SK-N-SH (cell line): ENCODE data around the gene WDR31. TPM values are rescaled to one million over a fixed set of nuclear protein-coding genes. Genes with fewer than 3 reads are reported as not detected.

Source experiments
- polyA plus RNA-seq, 3 experiments: library from polyadenylated mRNA; depleted of rRNA; stranded (reverse); fragments of >200 nt; gene quantifications; 2 replicates each; pipeline ENCODE4 v1.2.3, GENCODE V29; 2012

Gene WDR31
- polyA plus RNA-seq, 1 of the 3 experiments (the other 2 are of a cell fraction): 0.74 TPM

Other genes starting within 250 kb of the WDR31 start
- 6.4 and 8.5 TPM in 2 replicates for gene SLC31A2, start 189.3 kb downstream of the WDR31 start, polyA plus RNA-seq (2012; rRNA removed)
- 13.9 and 17.6 TPM in 2 replicates for gene FKBP15, start 119.0 kb downstream of the WDR31 start, polyA plus RNA-seq (2012; rRNA removed)
- 7.7 and 11.2 TPM in 2 replicates for gene SLC31A1, start 118.7 kb downstream of the WDR31 start, polyA plus RNA-seq (2012; rRNA removed)
- gene CDC26, start 64.7 kb downstream of the WDR31 start, polyA plus RNA-seq (2012; rRNA removed): 29.6 and 31.0 TPM in 2 replicates
- 22.5 and 23.2 TPM in 2 replicates for gene PRPF4, start 64.6 kb downstream of the WDR31 start, polyA plus RNA-seq (2012; rRNA removed)
- not detected in 2 replicates for gene RNF183, start 36.9 kb downstream of the WDR31 start, polyA plus RNA-seq (2012; rRNA removed)
- gene BSPRY, start 9.3 kb upstream of the WDR31 start, polyA plus RNA-seq (2012; rRNA removed): 0.03 TPM in 1 of 2 replicates, not detected in the other
- 17.1 and 20.4 TPM in 2 replicates for gene HDHD3, start 36.7 kb upstream of the WDR31 start, polyA plus RNA-seq (2012; rRNA removed)
- gene ALAD, start 61.0 kb upstream of the WDR31 start, polyA plus RNA-seq (2012; rRNA removed): 10.7 and 11.8 TPM in 2 replicates
- gene POLE3, start 70.4 kb upstream of the WDR31 start, polyA plus RNA-seq (2012; rRNA removed): 40.1 and 48.3 TPM in 2 replicates
- gene C9orf43, start 70.5 kb upstream of the WDR31 start, polyA plus RNA-seq (2012; rRNA removed): 0.47 and 0.58 TPM in 2 replicates
- 50.6 and 60.7 TPM in 2 replicates for gene RGS3, start 123.5 kb upstream of the WDR31 start, polyA plus RNA-seq (2012; rRNA removed)